ENCODE results near the gene CCNI. TPM values are rescaled to one million over a fixed set of nuclear protein-coding genes. Genes with fewer than 3 reads are reported as not detected.
"Not testable (repeated sequence)": the region's sequence is repeated elsewhere in the genome, so short reads cannot be mapped to it uniquely, and the experiment has no call there.

CCNI gene
- polyA plus RNA-seq, 1 experiment = 85.1 TPM

GRCh38 chr4:77072195-77072753, 3.5 kb downstream of the CCNI start:
- TF ChIP-seq CTCF (IDR thresholded peaks at IDR 0.05; ENCODE audit: insufficient read depth, low read depth, low read length) = no peak
- Histone ChIP-seq H3K36me3 (ENCODE audit: control insufficient read depth, insufficient read depth, low read length) (no peaks in the 10 kb centered on the region; the same call in 1 of the 2 replicates), H3K4me3 (ENCODE audit: low read depth, low read length) (no peak overlapping the region), H3K27me3 (ENCODE audit: control insufficient read depth, insufficient read depth, low read length) (no peaks in the 10 kb centered on the region)
- ChIA-PET POLR2A (no interaction called here), CTCF (interaction anchor here (0.6 to 1.0 kb wide), 2 partner anchors 23 to 132 kb away, joined by 3 read pairs; no protein-coding TSS in a partner anchor)
- DNase-seq (ENCODE audit: low read depth) = no peak

GRCh38 chr4:77069514-77069913, 6.3 kb downstream of the CCNI start:
- POLR2A ChIA-PET; H3K4me3 ChIP-seq (ENCODE audit: low read depth, low read length); DNase-seq (ENCODE audit: low read depth); H3K36me3 ChIP-seq (ENCODE audit: control insufficient read depth, insufficient read depth, low read length); H3K27me3 ChIP-seq (ENCODE audit: control insufficient read depth, insufficient read depth, low read length): not testable (repeated sequence)
- CTCF ChIA-PET = interaction anchor here (0.6 to 1.8 kb wide), 2 partner anchors 134 to 324 kb away, joined by 3 to 5 read pairs; no protein-coding TSS in a partner anchor

- POLR2A ChIA-PET = interaction anchor here (0.5 kb wide), 1 partner anchor 24 kb away, joined by 3 read pairs; no protein-coding TSS in a partner anchor
These were observed 10.4 kb downstream of the CCNI start for GRCh38 chr4:77065382-77065781.

GRCh38 chr4:77062856-77063255, 12.9 kb downstream of the CCNI start:
- POLR2A ChIA-PET = no interaction called here
- Histone ChIP-seq H3K4me3 (ENCODE audit: low read depth, low read length) (no peak overlapping the region), H3K36me3 (ENCODE audit: control insufficient read depth, insufficient read depth, low read length) (peaks cover 8% of the 10 kb centered on the region), H3K27me3 (ENCODE audit: control insufficient read depth, insufficient read depth, low read length) (no peaks in the 10 kb centered on the region)
- TF ChIP-seq CTCF (IDR thresholded peaks at IDR 0.05; ENCODE audit: insufficient read depth, low read depth, low read length) = no peak
- no peak for DNase-seq (ENCODE audit: low read depth)
- CTCF ChIA-PET = no interaction called here

More at GRCh38 chr4:77065382-77065781, 10.4 kb downstream of the CCNI start:
- CTCF ChIA-PET = interaction anchor here (0.6 to 1.3 kb wide), 3 partner anchors 9 to 138 kb away, joined by 3 read pairs; no protein-coding TSS in a partner anchor
- Histone ChIP-seq H3K27me3 (ENCODE audit: control insufficient read depth, insufficient read depth, low read length) (no peaks in the 10 kb centered on the region), H3K4me3 (ENCODE audit: low read depth, low read length) (no peak overlapping the region), H3K36me3 (ENCODE audit: control insufficient read depth, insufficient read depth, low read length) (peaks cover 7% of the 10 kb centered on the region)
- DNase-seq (ENCODE audit: low read depth) = no peak
- no peak for TF ChIP-seq CTCF (IDR thresholded peaks at IDR 0.05; ENCODE audit: insufficient read depth, low read depth, low read length)

- Histone ChIP-seq H3K36me3 (ENCODE audit: control insufficient read depth, insufficient read depth, low read length) (peaks cover 8% of the 10 kb centered on the region), H3K4me3 (ENCODE audit: low read depth, low read length) (no peak overlapping the region), H3K27me3 (ENCODE audit: control insufficient read depth, insufficient read depth, low read length) (no peaks in the 10 kb centered on the region)
- ChIA-PET POLR2A (no interaction called here), CTCF (interaction anchor here (1.0 to 3.3 kb wide), 2 partner anchors 12 to 151 kb away, joined by 3 to 10 read pairs; no protein-coding TSS in a partner anchor)
- TF ChIP-seq CTCF (IDR thresholded peaks at IDR 0.05; ENCODE audit: insufficient read depth, low read depth, low read length) = peak; percentile 58
- peak; percentile 42 for DNase-seq (ENCODE audit: low read depth)
These were observed 23.4 kb downstream of the CCNI start for GRCh38 chr4:77052352-77052751.

GRCh38 chr4:77050962-77051361, 24.8 kb downstream of the CCNI start:
- ChIA-PET POLR2A (interaction anchor here (1.0 kb wide), 1 partner anchor 152 kb away, joined by 11 read pairs; no protein-coding TSS in a partner anchor), CTCF (no interaction called here)
- peaks cover 6% of the 10 kb centered on the region for H3K36me3 ChIP-seq (ENCODE audit: control insufficient read depth, insufficient read depth, low read length)

More at GRCh38 chr4:77050962-77051361, 24.8 kb downstream of the CCNI start:
- Histone ChIP-seq H3K27me3 (ENCODE audit: control insufficient read depth, insufficient read depth, low read length) (no peaks in the 10 kb centered on the region), H3K4me3 (ENCODE audit: low read depth, low read length) (no peak overlapping the region)
- DNase-seq (ENCODE audit: low read depth) = no peak
- TF ChIP-seq CTCF (IDR thresholded peaks at IDR 0.05; ENCODE audit: insufficient read depth, low read depth, low read length) = no peak
